Measurements from ENCODE around the gene UNC79. TPM values are rescaled to one million over a fixed set of nuclear protein-coding genes. Genes with fewer than 3 reads are reported as not detected.

Gene UNC79
- total RNA-seq, 1 donor from 2014 or later = 2.2 TPM

- H3K27ac ChIP-seq = no peak overlapping the region
- no peaks in the 10 kb centered on the region for H3K36me3 ChIP-seq
- no peaks in the 10 kb centered on the region for H3K27me3 ChIP-seq
- H2AFZ ChIP-seq (replicated peaks) = no peak overlapping the region
- H3K4me1 ChIP-seq = no peaks in the 10 kb centered on the region
- no peak overlapping the region for H3K9ac ChIP-seq
- H3K27me3 Mint-ChIP-seq (ENCODE audit: insufficient read depth, low read depth) = no peaks in the 10 kb centered on the region
- H3K9me3 ChIP-seq (ENCODE audit: low read depth) = no peaks in the 10 kb centered on the region
- no peaks in the 10 kb centered on the region for H4K20me1 ChIP-seq (ENCODE audit: low read depth)
- H3K9me3 Mint-ChIP-seq = no peaks in the 10 kb centered on the region
- no peak overlapping the region for H3K4me2 ChIP-seq
- H3F3A ChIP-seq (ENCODE audit: low read depth) = no peaks in the 10 kb centered on the region
- no peaks in the 10 kb centered on the region for H3K4me1 Mint-ChIP-seq
- no peak overlapping the region for H3K4me3 ChIP-seq
- H3K4me3 Mint-ChIP-seq = no peak overlapping the region
- H3K27ac Mint-ChIP-seq = no peak overlapping the region
- H3K36me3 Mint-ChIP-seq = no peaks in the 10 kb centered on the region
- DNase-seq (ENCODE audit: low spot score) = no peak
- no peaks in the 10 kb centered on the region for H3K79me2 ChIP-seq (ENCODE audit: low read depth)
- no peak for TF ChIP-seq EZH2phosphoT487 (IDR thresholded peaks at IDR 0.05)
- no peak for TF ChIP-seq CTCF (IDR thresholded peaks at IDR 0.05)
- TF ChIP-seq EZH2 (IDR thresholded peaks at IDR 0.05) = no peak
Observed at GRCh38 chr14:93540235-93540634, 109.5 kb downstream of the UNC79 start.

- no peaks in the 10 kb centered on the region for H3K79me2 ChIP-seq (ENCODE audit: low read depth)
- no peaks in the 10 kb centered on the region for H3K36me3 ChIP-seq
- no peaks in the 10 kb centered on the region for H3K27me3 ChIP-seq
- H3K4me3 Mint-ChIP-seq = no peak overlapping the region
- no peak overlapping the region for H3K4me3 ChIP-seq
- peak; percentile 24 for DNase-seq (ENCODE audit: low spot score)
- no peaks in the 10 kb centered on the region for H3K9me3 ChIP-seq (ENCODE audit: low read depth)
- no peak overlapping the region for H3K27ac Mint-ChIP-seq
- no peaks in the 10 kb centered on the region for H4K20me1 ChIP-seq (ENCODE audit: low read depth)
- no peaks in the 10 kb centered on the region for H3K27me3 Mint-ChIP-seq (ENCODE audit: insufficient read depth, low read depth)
- no peak overlapping the region for H2AFZ ChIP-seq (replicated peaks)
- H3K27ac ChIP-seq = no peak overlapping the region
- no peak overlapping the region for H3K4me2 ChIP-seq
- H3K4me1 ChIP-seq = no peaks in the 10 kb centered on the region
- no peaks in the 10 kb centered on the region for H3K36me3 Mint-ChIP-seq
- no peak overlapping the region for H3K9ac ChIP-seq
- no peaks in the 10 kb centered on the region for H3K9me3 Mint-ChIP-seq
- no peaks in the 10 kb centered on the region for H3K4me1 Mint-ChIP-seq
- TF ChIP-seq CTCF (IDR thresholded peaks at IDR 0.05) (peak; percentile 57), EZH2 (IDR thresholded peaks at IDR 0.05) (no peak)
- no peaks in the 10 kb centered on the region for H3F3A ChIP-seq (ENCODE audit: low read depth)
Observed at GRCh38 chr14:93543766-93544165, 113.0 kb downstream of the UNC79 start.

GRCh38 chr14:93544212-93544611 is 113.5 kb downstream of the UNC79 start:
- TF ChIP-seq EZH2phosphoT487 (IDR thresholded peaks at IDR 0.05) = no peak
- TF ChIP-seq EZH2 (IDR thresholded peaks at IDR 0.05) = no peak
- no peak for TF ChIP-seq CTCF (IDR thresholded peaks at IDR 0.05)
- no peaks in the 10 kb centered on the region for H3K79me2 ChIP-seq (ENCODE audit: low read depth)
- H3K36me3 Mint-ChIP-seq = no peaks in the 10 kb centered on the region
- H3K27me3 Mint-ChIP-seq (ENCODE audit: insufficient read depth, low read depth) = no peaks in the 10 kb centered on the region
- no peaks in the 10 kb centered on the region for H3F3A ChIP-seq (ENCODE audit: low read depth)
- H3K9ac ChIP-seq = no peak overlapping the region
- H3K27ac ChIP-seq = no peak overlapping the region
- H3K4me2 ChIP-seq = no peak overlapping the region
- no peak overlapping the region for H3K4me3 Mint-ChIP-seq
- H3K27ac Mint-ChIP-seq = no peak overlapping the region
- no peaks in the 10 kb centered on the region for H3K9me3 ChIP-seq (ENCODE audit: low read depth)
- H4K20me1 ChIP-seq (ENCODE audit: low read depth) = no peaks in the 10 kb centered on the region
- no peaks in the 10 kb centered on the region for H3K27me3 ChIP-seq
- no peaks in the 10 kb centered on the region for H3K4me1 ChIP-seq
- H3K9me3 Mint-ChIP-seq = no peaks in the 10 kb centered on the region
- no peak for DNase-seq (ENCODE audit: low spot score)
- no peaks in the 10 kb centered on the region for H3K4me1 Mint-ChIP-seq
- no peak overlapping the region for H3K4me3 ChIP-seq
- H3K36me3 ChIP-seq = no peaks in the 10 kb centered on the region
- no peak overlapping the region for H2AFZ ChIP-seq (replicated peaks)

- no peaks in the 10 kb centered on the region for H3K9me3 Mint-ChIP-seq
- Histone ChIP-seq H3K36me3 (no peaks in the 10 kb centered on the region), H3K27me3 (no peaks in the 10 kb centered on the region), H3K4me1 (no peaks in the 10 kb centered on the region), H3K4me2 (no peak overlapping the region), H4K20me1 (ENCODE audit: low read depth) (no peaks in the 10 kb centered on the region), H3K4me3 (no peak overlapping the region), H3F3A (ENCODE audit: low read depth) (no peaks in the 10 kb centered on the region), H3K79me2 (ENCODE audit: low read depth) (no peaks in the 10 kb centered on the region), H3K9ac (no peak overlapping the region), H2AFZ (replicated peaks) (no peak overlapping the region), H3K27ac (no peak overlapping the region), H3K9me3 (ENCODE audit: low read depth) (no peaks in the 10 kb centered on the region)
- no peaks in the 10 kb centered on the region for H3K4me1 Mint-ChIP-seq
- no peaks in the 10 kb centered on the region for H3K27me3 Mint-ChIP-seq (ENCODE audit: insufficient read depth, low read depth)
- no peak for DNase-seq (ENCODE audit: low spot score)
- H3K4me3 Mint-ChIP-seq = no peak overlapping the region
- TF ChIP-seq CTCF (IDR thresholded peaks at IDR 0.05) = no peak
- TF ChIP-seq EZH2phosphoT487 (IDR thresholded peaks at IDR 0.05) = no peak
- no peak for TF ChIP-seq EZH2 (IDR thresholded peaks at IDR 0.05)
- H3K27ac Mint-ChIP-seq = no peak overlapping the region
- no peaks in the 10 kb centered on the region for H3K36me3 Mint-ChIP-seq
Observed at GRCh38 chr14:93546642-93547041, 115.9 kb downstream of the UNC79 start.
